NCI-H2227 (cell line): ENCODE data around the gene TMEM208.

Experiments used
- DNase-seq: peaks from one replicate; lab custom pipeline; 2025; ENCODE audit not compliant: unreplicated experiment; lab: John Stamatoyannopoulos, UW

Gene TMEM208

GRCh38 chr16:67207249-67208091 lies 19.5 kb upstream of the TMEM208 start:
- DNase-seq = no peak

DNA sequence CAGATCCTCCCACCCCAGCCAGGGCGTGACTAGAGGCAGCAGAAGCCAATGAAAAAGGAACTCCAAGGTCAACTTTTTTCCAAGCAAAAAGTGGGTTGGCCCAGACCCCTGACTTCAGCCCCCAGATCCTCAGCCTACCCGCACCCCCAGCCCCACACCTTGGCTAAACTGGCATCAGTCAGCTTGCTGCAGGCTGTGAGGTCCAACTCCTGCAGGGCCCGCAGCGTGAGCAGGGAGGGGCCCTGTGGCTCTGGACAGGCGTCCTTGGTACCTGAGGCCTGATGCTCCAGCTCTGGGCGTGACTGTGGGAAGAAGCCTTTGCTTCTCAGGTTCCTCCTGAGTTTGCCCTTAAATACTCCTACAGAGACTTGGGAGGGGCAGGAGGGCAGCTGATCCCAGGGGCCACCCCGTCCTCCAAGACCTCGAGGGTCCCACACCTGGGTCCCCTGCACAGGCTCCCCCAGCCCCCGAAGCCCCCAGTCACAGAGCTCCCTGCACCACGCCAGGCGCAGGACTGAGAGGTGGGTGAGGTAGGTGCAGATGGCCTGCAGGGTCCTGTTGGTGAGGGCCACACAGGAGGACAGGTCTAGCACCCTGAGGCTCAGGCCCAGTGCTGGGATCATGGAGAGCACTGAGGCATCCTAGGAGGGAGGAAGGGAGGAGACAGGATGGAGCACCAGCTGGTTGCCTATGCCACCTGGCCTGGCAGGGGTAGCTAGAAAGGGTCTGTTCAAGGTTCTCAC lies 18.6 kb upstream of the TMEM208 start:
- DNase-seq = no peak

- no peak for DNase-seq
Observed at GRCh38 chr16:67209565-67209964, 17.4 kb upstream of the TMEM208 start.

- DNase-seq = no peak
Observed at GRCh38 chr16:67210069-67210937, 16.6 kb upstream of the TMEM208 start.

- DNase-seq = no peak
Observed at GRCh38 chr16:67211674-67212073, 15.3 kb upstream of the TMEM208 start.

- no peak for DNase-seq
Observed at GRCh38 chr16:67212766-67213165, 14.2 kb upstream of the TMEM208 start.

GRCh38 chr16:67213197-67214019 lies 13.5 kb upstream of the TMEM208 start:
- DNase-seq = no peak

DNA sequence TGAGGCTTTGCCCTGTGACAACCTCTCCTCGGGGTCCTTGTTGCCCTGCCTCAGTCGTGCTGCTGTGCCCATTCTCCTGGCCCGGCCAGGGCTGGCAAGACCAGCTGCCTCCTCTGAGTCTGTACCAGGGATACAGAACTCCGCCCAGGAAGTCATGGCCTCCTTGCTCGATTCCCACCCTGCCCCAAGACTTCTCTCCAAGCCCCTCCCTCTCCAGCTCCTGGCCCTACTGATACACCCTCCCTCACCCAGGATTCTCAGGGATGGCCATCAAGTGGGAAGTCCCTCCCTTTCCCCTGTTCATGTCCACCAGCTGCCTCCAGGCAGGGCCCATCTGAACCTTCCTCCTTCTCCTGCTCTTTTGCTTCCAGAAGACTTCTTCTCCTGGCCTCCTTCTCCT lies 11.2 kb upstream of the TMEM208 start:
- no peak for DNase-seq

- no peak for DNase-seq
Observed at GRCh38 chr16:67216612-67217490, 10.1 kb upstream of the TMEM208 start.

DNA sequence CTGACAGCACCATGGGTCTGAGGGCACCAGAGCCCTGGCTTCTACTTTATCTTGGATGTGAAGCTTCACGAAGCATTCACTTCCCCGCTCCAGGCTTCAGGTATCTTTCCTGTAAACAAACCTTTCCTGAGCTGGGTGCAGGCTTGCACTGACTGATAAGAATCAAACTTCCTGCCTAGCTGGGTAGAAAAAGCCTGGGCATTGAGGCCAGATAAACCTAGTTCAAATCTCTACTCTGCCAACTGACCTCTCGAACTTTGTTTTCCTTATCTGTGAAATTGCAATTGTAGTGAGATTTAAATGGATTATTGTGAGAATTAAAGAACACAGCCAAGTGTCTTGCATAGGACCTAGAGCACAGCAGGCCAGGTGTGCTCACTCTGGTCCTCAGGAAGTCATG lies 2.9 kb upstream of the TMEM208 start:
- no peak for DNase-seq

- DNase-seq = no peak
Observed at GRCh38 chr16:67226295-67226803, 581 bp upstream of the TMEM208 start.

- DNase-seq = no peak
Observed at GRCh38 chr16:67227567-67227921, 614 bp downstream of the TMEM208 start.

GRCh38 chr16:67228034-67228785 lies 1.3 kb downstream of the TMEM208 start:
- DNase-seq = no peak

DNA sequence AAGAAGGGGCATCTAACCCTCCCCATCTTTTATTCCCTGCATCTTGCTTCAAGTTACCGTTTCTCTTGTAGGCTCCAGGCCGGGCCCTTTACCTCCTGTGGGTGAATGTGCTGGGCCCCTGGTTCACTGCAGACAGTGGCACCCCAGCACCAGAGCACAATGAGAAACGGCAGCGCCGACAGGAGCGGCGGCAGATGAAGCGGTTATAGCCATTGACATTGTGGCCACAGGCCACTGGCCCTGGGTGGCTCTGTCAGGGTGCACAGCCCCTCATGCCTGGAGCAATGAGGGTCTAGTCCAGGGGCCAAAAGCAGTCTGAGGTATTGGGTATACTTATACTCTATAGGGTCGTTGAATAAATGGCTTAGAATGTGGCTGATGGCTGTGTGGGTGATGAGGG lies 2.0 kb downstream of the TMEM208 start:
- DNase-seq = no peak

DNA sequence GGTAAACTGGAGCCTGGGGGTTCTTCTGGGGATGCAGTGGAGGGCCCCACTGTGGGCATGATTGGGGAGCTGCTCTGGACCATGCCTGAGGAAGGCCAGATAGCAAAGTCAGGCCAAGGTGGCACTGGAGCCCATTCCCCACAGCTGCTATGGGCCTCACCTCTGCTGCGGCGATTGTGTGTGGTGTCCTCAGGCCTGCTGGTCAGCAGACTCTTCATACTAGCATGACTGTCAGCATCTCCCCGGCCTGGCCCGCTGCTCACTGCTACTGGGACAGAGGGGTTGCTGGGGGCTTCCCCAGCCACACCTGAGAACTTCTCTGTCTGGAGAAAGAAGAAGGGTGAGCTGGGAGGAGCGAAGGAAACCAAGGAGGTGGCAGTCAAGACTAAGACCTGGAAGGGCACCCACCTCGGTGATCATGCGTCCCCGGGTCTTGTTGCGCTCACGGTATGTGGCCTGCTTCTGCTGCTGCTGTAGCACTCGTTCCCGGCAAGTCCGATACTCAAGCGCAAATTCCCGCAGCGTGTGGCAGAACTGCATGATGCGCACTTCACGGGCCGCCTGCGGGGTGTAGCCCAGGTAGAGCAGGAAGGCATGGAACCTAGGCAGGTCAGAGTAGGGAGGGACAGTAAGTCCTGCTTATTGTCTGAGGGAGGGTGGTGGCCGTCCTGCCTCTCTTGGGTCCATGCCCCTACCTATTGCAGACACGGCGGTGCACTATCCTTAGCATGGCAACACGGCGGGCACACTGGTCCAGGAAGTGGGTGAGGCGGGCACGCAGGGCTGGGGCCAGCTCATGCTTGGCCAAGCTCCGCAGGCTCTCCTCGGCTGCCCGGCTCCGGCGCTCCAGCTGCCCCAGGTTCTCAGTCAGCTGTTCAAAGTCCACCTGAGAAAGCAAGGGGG lies 3.2 kb downstream of the TMEM208 start:
- no peak for DNase-seq

DNA sequence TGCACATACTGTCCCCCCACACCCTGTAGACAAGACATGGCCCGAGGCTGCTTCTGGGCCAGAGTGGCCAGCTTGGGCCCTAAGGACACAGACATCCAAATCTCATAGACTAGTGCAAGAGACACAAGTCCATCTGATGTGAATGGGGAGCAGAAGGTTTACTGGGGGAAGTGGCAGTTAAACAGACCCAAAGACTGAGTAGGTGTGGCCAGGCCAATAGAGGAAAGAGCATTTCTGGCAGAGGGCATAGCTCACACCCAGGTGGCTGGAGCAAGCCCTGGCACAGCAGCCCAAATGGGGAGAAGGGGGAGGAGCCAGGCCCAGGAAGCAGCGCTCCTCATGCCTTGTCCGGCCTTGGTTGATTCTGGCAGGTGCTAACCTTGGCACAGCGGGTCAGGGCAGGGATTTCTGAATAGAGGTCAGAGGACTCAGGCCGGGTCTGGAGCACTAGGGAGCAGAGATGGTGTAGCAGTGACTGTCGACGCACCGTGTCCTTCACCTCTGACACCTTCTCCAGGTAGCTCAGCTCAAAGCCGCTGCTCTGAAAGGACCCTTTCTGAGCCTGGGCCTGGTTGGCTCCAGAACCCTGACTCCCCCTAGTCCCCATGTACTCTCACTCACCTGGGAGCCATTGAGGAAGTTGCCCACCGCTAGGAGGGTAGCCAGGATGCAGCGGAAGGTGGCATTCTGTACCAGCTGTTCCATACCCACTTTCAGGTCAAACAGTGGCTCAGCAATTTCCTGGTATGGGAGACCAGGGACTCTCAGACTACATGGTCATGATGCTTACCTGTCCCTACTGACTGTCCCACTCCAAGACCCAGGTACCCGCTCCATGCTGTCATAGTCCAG lies 4.1 kb downstream of the TMEM208 start:
- no peak for DNase-seq

- DNase-seq = no peak
Observed at GRCh38 chr16:67233596-67233995, 6.7 kb downstream of the TMEM208 start.
